ENCODE measurements around the gene SCLT1.

Gene SCLT1

DNA sequence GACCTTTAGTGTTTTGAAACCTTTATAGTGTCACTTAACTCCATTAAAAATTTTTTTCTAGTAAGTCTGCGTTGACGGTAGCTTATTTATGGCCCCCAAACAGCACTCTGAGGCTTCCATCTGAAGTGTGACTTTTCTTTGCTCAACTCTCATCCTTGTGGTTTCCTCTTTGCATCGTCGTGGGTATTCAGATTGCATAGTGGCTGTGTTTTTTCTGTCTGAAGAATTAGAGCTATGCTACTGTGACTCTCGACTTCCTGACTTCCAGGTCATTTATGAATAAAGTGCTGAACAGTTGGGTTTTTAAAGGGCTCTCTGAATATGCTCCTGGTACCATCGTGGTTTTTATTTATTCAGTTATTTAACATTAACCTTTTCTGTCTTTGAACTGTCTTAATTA, 238.9 kb downstream of the SCLT1 start:
- no peak overlapping the region for H3K4me3 ChIP-seq (ENCODE audit: low read depth, low read length)
- peak; percentile 82 for DNase-seq (ENCODE audit: low read depth)
- TF ChIP-seq, protein P1, sequence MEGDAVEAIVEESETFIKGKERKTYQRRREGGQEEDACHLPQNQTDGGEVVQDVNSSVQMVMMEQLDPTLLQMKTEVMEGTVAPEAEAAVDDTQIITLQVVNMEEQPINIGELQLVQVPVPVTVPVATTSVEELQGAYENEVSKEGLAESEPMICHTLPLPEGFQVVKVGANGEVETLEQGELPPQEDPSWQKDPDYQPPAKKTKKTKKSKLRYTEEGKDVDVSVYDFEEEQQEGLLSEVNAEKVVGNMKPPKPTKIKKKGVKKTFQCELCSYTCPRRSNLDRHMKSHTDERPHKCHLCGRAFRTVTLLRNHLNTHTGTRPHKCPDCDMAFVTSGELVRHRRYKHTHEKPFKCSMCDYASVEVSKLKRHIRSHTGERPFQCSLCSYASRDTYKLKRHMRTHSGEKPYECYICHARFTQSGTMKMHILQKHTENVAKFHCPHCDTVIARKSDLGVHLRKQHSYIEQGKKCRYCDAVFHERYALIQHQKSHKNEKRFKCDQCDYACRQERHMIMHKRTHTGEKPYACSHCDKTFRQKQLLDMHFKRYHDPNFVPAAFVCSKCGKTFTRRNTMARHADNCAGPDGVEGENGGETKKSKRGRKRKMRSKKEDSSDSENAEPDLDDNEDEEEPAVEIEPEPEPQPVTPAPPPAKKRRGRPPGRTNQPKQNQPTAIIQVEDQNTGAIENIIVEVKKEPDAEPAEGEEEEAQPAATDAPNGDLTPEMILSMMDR (conservative IDR thresholded peaks at IDR 0.05; ENCODE audit: low read depth, low read length) = no peak

DNA sequence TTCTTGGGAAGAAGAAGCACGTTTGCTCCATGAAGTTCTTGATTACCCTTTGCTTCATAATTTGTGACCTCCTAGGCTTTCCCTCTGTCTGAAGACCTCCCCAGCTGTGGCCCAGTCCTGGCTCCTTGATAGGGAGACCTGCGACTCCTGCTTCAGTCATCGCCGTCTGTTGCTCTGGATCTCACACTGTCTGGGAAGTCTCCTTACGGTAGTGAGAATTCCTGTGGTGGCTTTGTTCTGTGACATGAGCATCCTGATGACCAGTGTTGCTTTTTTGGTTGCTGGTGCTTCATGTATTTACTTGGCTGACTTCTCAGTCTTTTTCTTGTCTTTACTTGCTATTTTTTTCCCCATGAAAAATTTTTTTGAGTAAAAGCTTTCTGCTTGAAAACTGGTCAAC, 239.6 kb downstream of the SCLT1 start:
- DNase-seq (ENCODE audit: low read depth) = peak; percentile 56
- TF ChIP-seq, protein P1 (conservative IDR thresholded peaks at IDR 0.05; ENCODE audit: low read depth, low read length) = no peak
- no peak overlapping the region for H3K4me3 ChIP-seq (ENCODE audit: low read depth, low read length)

DNA sequence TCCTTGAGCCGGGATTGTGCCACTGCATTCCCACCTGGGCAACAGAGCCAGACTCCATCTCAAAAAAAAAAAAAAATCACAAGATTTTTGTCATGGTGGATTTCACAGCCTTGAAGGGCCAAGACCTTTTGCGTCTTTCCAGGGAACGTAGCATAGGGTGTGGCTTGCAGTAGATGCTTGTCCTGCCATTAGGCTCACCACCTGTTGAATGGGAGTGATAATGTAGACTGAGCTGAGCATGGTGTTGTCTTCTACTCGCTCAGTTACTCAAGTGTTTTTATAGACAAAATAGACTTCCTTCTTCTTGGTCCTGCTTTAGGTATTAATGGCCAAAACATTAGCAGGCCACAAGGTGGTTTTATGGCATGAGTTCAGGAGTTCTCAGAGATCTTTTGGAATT, 243.1 kb downstream of the SCLT1 start:
- DNase-seq (ENCODE audit: low read depth) = no peak
- TF ChIP-seq, protein P1 (conservative IDR thresholded peaks at IDR 0.05; ENCODE audit: low read depth, low read length) = no peak
- H3K4me3 ChIP-seq (ENCODE audit: low read depth, low read length) = no peak overlapping the region

DNA sequence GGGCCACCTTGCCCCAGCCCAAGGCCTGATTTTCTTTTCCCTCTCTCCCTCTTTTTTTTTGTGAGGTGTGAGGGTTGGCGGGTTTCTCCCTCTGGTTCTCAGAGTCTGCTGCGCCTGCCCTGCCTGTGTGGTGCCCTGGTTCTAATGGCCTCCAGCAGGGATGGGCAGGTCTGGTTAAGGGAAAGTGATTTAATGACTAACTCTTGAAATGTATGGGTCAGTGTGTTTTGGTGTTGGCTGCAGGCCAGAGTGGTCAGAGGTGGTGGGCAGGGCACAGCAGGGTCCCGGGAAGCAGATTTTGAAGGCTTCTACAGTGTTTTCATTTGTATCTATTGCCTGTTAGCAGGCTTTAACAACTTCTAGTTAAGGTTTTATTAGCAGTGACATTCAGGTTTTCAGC, 244.9 kb downstream of the SCLT1 start:
- peak; percentile 75 for DNase-seq (ENCODE audit: low read depth)
- TF ChIP-seq, protein P1 (conservative IDR thresholded peaks at IDR 0.05; ENCODE audit: low read depth, low read length) = no peak
- H3K4me3 ChIP-seq (ENCODE audit: low read depth, low read length) = no peak overlapping the region

DNA sequence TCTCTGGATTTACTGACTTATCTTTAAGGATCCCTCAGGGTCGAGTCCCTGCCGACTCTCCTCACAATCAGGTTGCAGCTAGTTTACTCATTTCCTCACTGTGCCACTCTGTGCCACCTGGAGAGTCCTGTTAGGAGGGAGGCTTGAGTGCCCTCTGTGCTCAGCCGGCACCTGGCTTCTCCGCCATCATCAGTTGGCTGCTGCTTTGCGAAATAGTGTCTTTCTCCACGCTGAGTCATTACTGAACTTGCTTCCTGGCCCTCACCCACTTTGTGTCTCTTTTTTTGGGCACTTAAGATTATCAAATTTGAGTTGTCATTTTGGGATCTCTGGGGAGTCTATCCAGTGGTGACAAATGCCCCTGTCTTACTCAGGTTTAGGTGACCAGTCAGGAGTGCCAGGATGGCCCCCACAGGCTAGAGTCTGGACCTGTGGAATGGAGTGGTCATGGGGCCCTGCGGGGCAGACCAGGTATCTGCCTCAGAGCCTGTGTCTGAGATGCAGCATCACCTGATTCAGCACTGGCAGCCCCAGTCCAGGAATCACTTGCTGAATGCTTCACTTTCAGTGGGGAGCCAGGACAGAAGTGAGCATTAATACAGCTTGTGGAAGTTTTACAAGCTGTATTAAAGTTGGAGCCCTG, 246.1 kb downstream of the SCLT1 start:
- TF ChIP-seq, protein P1 (conservative IDR thresholded peaks at IDR 0.05; ENCODE audit: low read depth, low read length) = no peak
- H3K4me3 ChIP-seq (ENCODE audit: low read depth, low read length) = no peak overlapping the region
- DNase-seq (ENCODE audit: low read depth) = no peak

DNA sequence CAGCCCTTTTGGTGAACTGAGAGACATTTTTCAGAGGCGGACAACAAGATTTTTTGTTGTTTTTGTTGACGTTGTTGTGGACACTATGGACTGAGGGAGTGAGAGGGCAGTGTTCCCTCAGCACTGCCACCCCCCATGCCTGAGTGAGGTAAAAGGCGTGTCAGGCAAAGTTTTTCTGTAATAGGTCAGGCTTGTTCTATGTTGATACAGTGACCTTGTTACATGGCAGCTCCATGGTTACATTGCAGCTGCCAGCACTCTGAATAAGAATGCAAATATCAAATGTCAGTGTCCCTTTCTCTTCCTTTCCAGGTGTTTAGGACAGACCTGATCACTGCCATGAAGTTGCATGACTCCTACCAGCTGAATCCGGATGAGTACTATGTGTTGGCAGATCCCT, 247.3 kb downstream of the SCLT1 start:
- DNase-seq (ENCODE audit: low read depth) = no peak
- H3K4me3 ChIP-seq (ENCODE audit: low read depth, low read length) = no peak overlapping the region
- TF ChIP-seq, protein P1 (conservative IDR thresholded peaks at IDR 0.05; ENCODE audit: low read depth, low read length) = no peak

DNA sequence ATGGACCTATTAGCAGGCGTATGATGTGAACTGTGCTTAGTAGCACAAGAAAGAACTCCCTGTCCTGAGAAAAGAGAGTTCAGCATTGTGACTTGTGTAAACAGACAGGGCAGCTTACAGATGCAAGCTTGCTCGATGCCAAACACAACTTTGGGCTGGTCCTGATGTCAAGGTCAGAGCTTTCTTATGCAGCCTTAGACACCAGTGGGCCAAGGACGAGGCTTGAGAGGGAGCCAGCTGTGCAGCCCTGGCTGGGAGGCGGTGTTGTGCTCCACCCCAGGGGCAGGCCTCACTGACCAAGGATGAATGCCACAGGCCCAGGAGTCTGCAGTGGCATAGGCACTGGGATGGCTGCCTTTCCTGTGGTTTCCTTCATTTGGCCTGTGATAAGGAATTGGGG, 248.4 kb downstream of the SCLT1 start:
- no peak overlapping the region for H3K4me3 ChIP-seq (ENCODE audit: low read depth, low read length)
- TF ChIP-seq, protein P1 (conservative IDR thresholded peaks at IDR 0.05; ENCODE audit: low read depth, low read length) = no peak
- DNase-seq (ENCODE audit: low read depth) = peak; percentile 84
